ENCODE measurements around the gene PIK3R2.

The PIK3R2 gene

DNA sequence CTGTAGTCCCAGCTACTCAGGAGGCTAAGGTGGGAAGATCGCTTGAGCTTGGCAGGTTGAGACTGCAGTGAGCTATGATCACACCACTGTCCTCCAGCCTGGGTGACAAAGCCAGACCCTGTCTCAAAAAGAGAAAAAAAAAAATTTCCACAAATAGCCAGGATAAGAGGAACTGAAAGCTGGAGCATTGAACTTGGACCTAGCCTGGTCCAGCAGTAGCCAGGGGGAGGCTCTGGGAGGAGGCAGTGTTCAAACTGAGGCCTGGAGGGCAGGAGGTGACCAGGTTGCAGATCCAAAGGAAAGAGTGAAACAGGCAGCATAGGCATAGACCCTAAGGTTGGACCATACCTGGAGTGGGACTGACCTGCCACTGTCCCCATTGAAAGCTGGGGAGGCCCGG lies 26.9 kb upstream of the PIK3R2 start:
- no peak for DNase-seq

DNA sequence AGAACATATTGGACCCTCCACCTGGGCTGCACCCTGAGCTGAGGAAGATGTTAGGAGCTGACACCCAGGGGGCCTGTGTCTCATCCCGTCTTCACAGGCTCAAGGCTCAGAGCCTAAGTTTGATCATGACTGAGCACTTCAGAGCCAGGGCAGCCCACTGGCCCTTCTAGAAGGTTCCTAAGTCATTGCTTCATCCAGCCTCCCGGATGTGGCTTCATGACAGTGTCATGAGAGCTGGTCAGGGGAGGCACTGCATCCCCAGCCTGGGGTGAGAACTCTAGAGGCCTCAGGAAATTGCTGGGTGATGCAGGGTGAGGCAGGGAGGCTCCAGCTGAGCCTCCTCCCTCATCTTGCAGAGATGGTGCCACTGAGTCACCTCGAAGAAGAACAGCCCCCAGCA lies 24.9 kb upstream of the PIK3R2 start:
- no peak for DNase-seq

DNA sequence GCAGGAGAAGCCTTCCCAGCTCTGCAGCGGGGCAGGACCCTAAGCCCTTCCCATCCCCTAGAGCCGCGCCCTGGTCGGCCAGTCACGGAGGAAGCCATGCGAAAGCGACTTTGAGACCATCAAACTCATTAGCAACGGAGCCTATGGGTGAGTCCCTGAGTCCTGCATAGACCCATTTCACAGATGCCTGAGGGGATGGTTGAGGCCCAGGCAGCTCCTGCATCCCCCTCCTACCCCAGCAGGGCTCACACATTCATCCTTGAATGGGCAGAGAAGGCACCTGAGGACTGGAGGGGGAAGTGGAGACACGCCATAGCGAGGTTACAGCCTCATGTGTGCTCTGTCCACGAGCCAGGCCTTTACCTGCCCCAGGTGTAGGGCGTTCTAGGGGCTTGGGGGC lies 24.2 kb upstream of the PIK3R2 start:
- DNase-seq: no peak

DNA sequence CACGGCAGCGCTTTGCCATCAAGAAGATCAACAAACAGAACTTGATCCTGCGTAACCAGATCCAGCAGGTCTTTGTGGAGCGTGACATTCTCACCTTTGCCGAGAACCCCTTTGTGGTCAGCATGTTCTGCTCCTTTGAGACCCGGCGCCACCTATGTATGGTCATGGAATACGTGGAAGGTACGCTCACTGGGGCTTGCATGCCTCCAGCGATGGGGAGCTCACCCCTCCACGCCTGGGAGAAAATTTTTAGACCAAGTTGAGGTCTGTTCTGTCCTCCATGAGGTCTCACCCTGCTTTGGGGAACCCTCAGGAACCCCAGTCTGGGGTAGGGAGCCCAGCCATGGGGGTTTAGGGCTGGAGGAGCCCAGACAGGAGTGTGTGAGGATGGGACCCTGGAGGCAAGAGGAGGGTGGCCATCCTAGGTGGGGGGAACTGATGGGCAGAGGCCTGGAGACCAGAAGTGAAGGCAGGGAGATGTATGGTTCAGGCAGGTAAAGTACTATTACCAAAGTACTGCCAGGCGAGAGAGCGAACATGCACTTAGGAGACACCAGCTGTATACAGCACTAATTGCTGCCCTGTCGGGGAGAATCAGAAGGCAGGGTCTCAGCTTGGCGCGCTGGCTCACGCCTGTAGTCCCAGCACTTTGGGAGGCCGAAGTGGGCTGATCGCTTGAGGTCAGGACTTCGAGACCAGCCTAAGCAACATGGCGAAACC lies 22.3 kb upstream of the PIK3R2 start:
- no peak for DNase-seq

DNA sequence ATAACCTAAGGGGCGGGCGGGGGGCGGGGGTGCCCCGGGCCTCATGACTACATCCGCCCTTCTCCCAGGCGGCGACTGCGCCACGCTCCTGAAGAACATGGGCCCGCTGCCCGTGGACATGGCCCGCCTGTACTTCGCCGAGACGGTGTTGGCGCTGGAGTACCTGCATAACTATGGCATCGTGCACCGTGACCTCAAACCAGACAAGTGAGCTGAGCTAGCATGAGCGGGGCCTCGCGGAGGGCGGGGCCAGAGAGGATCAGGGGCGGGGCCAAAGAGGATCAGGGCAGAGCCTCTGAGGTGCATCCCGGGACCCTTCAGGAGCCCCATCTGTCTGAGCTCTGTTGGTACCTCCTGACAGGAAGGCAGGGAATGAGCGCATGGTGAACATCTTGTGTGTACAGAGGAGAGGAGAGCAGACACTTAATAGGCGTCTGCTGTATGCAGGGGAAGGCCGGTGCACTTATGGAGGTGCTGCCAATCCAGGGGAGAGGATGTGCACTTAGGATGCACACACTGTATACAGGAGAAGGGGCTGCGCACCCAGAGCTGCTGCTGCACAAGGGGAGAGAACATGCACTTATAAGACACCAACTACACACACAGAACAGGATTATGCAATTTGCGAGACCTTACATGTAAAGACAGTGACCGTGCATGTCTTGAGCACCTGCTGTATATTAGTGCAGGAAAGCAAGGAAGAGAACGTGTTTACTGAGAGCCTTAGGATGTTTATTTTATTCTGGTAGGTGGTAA lies 20.9 kb upstream of the PIK3R2 start:
- no peak for DNase-seq

DNA sequence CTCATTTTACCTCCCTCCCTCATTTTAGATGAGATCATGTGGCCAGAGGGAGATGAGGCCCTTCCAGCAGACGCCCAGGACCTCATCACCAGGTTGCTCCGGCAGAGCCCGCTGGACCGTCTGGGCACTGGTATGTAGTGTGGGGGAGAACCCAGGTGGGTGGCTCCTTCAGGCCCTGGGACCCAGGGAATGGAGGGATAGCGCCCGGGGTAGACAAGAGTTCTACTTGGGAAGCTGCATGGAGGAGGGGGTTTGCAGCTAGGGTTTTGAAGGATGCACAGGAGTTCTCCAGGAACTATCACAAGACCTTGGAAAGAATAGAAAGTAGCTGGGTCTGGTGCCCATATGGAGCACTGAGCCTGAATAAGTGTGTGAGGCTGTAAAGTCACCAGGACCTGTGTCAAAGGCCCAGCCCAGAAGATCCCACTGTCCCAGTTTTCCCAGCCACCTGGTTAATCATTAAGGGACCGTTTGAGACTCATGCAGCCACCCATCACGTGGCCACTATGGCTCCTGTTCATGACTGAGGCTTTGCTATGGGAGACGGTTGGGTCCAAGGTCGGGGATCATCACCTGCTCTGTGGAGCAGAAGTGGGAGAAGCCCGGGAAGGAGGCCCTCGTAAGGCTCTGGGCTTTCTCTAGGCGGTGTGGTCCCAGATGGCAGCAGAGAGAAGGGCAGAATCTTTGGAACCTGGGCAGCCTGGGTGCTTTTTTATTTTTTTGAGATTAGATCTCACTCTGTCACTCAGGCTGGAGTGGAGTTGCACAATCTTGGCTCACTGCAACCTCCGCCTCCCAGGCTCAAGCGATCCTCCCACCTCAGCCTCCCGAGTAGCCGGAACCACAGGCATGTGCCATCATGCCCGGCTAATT lies 17.0 kb upstream of the PIK3R2 start:
- DNase-seq: no peak

DNA sequence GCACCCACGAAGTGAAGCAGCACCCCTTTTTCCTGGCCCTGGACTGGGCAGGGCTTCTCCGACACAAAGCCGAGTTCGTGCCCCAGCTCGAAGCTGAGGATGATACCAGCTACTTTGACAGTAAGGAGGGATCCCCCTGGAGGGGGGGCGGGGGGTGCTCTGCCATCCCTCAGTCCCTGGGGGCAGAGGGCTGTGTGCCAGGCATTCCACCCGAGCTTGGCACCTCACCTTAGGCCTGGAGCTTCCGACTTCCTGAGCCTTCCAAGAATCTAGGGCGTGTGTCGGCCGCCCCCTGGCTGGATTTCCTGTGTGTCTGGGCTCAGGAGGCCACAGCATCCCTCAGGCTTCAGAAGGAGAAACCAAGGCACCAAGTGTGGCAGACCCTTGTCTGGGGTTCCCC lies 15.7 kb upstream of the PIK3R2 start:
- no peak for DNase-seq

DNA sequence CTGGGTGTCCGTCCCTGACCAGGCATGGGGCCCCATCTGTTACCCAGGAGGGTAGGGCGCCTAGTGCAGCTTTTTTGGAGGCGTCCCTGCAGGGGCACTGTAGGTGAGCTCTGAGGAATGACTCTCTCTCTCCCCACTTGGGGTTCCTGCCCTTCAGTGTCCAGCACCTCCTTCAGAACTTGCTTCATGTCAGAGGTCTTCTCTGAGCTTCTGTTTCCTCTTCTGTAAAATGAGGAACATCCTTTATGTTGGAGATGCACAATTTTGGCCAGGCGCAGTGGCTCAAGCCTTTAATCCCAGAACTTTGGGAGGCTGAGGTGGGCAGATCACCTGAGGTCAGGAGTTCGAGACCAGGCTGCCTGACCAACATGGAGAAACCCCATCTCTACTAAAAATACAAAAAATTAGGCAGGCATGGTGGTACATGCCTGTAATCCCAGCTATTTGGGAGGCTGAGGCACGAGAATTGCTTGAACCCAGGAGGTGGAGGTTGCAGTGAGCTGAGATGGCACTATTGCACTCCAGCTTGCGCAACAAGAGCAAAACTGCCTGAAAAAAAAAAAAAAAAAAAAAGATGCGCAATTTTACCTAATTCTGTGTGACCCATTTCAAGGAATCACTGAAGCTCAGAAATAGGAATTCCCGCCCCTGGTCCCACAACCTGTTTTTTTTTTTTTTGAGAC lies 15.2 kb upstream of the PIK3R2 start:
- DNase-seq: no peak

DNA sequence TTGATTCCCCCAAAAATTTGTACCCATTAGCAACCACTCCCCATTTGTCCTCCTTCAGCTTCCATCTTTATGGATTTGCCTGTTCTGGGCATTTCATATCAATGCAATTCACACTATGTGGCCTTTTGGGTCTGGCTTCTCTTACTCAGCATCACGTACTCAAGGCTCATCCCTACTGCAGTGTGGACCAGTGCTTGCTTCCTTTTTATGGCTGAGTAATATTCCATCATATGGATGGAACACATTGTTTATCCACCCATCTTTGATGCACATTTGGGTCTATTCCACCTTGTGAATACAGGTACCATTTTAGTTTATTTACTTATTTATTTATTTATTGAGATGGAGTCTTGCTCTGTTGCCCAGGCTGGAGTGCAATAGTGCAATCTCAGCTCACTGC lies 12.5 kb upstream of the PIK3R2 start:
- no peak for DNase-seq

DNA sequence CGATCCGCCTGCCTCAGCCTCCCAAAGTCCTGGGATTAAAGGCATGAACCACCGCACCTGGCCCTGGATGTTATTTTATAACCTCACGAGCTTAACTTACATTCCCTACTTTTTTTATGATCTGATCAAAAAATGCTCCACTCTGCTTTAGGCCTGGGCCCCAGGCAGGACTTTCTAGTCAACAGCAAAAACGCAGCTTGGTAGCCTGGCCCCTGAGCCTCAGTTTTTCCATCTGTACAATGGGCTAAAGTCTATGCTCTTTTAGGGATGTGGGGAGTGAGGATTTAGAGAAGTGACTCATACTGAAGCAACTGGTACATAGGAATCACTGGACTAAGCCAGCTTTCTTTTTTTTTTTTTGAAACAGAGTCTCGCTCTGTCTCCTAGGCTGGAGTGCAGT lies 11.9 kb upstream of the PIK3R2 start:
- no peak for DNase-seq

DNA sequence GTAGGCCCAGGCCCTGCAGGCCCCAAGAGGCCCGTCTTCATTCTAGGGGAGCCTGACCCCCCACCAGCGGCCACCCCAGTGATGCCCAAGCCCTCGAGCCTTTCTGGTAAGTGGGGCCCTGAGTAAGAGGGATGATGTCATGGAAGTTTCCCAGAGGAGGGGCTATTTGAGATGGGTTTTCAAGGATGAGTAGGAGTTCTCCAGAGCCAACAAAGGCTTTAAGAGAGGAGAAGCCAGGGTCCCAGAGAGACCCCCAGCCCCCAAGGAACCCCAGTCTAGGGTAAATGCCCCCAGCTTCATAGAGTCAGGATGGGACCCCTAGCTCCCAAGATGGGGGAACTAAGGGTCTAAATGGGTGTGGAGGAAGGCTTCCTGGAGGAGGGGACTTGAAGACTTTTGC lies 9.1 kb upstream of the PIK3R2 start:
- DNase-seq: no peak

DNA sequence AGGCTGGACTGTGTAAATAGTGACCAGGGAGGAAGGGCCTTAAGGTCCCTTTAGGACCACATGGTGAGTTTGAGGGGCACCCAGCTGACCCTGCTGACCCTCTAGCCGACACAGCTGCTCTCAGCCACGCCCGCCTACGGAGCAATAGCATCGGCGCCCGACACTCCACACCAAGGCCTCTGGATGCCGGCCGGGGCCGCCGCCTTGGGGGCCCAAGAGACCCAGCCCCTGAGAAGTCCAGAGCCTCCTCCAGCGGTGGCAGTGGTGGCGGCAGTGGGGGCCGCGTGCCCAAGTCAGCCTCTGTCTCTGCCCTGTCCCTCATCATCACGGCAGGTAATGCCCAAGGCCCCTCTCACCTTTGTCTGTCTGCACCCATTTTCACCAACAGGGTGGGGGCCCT lies 8.6 kb upstream of the PIK3R2 start:
- no peak for DNase-seq

DNA sequence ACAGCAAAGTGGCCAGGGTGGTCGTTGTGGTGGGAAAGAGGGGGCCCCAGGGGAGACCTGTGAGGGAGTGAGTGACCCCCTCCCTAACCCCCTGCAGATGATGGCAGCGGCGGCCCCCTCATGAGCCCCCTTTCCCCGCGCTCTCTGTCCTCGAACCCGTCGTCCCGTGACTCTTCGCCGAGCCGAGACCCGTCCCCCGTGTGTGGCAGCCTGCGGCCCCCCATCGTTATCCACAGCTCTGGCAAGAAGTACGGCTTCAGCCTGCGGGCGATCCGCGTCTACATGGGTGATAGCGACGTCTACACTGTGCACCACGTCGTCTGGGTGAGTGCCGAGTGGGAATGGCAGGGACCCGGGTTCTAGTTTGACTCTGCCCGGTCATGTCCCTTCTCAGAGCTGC lies 8.1 kb upstream of the PIK3R2 start:
- no peak for DNase-seq

DNA sequence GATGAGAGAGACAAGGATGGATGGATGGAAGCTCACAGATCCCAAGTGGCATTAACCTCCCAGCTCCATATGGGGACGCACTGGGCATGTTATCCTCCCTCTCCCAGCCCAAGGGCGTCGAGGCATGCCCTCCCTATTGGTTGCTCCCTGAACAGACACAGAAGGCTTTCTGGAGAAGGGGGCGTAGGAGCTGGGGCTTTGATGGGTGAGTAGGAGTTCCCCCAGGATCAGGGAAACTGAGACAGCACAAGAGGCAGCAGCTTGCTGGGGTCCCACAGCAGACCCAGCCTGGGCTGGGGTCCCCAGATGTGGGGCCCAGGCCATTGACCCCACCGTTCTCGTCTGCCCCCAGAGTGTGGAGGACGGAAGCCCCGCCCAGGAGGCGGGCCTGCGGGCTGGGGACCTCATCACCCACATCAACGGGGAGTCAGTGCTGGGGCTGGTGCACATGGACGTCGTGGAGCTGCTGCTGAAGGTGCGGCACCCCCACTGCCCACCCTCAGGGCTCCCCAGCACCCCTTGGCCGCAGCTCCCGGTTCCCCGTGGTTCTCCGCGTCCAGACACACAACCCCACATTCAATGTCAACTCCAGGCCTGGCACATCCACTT lies 7.5 kb upstream of the PIK3R2 start:
- no peak for DNase-seq

DNA sequence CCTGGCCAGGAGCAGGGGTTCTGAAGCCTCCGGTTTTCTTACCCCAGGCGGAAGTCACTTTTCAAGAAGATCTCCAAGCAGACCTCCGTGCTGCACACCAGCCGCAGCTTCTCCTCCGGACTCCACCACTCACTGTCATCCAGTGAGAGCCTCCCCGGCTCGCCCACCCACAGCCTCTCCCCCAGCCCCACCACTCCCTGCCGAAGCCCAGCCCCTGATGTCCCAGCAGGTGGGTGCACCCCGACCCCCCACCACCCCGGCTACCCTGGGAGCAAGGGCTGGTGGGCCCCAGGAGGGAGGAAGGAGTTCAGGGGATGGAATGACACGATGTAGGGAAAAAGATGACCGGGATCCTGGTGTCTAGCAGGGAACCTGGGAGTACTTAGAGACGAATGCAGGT lies 5.6 kb upstream of the PIK3R2 start:
- no peak for DNase-seq

DNA sequence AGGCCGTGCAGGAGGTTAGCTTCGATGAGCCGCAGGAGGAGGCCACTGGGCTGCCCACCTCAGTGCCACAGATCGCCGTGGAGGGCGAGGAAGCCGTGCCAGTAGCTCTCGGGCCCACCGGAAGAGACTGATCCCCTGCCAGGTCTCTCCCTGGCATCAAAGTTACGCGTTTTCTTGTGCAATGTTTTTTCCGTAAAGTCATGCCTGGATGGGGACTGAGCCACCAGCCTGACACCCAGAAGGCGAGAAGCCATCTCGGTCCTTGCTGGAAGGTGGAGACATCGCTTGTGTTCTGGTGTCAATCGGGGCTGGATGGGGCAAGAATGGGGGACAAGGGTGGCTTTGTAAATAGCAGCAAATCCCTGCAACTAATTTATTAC lies 3.4 kb upstream of the PIK3R2 start:
- DNase-seq: no peak

DNA sequence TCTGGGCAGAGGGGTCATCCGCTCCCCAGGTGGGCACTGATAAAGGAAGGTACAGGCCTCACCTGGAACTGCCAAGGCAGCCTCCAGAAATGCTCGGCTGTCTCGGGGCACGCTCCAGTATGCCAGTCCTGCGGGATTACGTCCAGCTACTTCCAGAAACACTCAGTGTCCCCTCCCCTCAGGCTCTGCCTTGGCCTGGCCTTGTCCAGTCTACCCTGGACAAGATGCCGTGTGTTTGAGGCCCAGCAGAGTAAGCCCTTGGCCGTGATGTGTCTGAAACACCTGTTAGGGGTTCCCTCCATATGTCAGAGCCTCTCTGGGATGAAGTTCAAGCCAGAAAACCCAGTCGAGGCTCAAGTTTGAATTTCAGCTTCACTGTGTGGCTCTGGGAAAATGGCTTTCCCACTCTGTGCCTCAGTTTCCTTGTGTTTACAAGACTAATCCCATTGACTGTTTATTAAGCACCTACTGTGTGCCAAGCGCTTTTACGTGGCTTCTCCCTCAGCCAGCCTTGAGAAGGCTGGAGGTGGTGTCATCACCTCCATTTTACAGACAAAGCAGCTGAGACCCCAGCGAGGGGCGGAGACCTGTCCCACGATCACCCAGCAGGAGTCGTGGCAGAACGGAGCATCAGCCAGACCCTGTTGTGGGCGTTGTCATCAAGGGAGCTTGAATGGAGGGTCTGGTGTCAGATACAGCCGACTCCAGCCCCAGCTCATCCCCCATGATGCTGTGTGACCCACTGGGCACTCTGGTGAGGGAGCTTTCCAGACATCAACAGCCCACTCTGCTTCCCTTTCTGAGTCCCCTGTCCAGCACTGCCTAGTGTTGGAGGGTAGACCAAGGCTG lies 2.0 kb upstream of the PIK3R2 start:
- no peak for DNase-seq

DNA sequence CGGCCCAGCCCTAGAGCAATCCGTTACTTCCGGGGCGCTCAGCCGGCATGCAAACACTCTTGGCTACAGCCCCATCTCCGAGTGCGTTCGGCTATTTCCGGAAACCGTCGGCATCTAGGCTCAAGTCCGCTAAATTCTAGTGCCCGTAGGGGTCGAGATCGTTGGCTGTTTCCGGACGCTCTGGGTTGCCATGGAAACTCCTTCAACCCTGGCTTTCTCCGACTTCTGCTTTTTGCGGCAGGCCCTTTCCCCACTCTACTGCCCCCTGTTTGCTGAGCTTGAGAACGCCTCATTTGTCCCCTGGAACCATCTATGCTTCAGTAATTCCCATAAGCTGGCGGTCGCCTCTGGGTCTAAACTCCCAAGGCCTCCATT lies 534 bp upstream of the PIK3R2 start:
- DNase-seq: peak; percentile 93

DNA sequence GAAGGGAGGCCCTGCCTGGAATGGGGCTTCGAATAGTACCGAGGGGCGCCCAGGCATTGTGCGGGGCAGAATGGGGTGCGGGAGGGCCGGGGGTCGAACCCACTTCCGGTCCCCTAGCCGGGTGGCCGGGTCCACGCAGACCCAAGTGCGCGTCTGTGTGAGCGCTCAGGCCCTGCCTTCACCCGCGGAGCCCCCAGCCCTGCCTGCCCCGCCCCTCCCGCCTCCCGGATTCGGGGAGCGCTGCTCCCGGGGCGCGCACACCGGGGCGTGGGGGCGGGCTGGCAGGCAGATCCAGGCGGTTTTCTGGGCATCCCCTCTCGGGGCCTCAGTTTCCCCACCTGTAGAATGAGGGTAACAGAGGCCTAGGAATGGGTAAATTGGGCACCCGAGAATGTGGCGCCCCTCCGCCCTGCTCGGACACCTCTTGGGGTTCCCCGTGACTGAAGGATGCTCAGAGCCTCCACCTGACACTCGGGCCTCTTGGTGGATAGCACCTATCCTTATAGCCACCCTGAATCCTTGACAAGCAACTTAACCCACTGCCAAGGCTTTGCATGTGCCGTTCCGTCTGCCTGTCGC lies 682 bp downstream of the PIK3R2 start:
- no peak for DNase-seq

DNA sequence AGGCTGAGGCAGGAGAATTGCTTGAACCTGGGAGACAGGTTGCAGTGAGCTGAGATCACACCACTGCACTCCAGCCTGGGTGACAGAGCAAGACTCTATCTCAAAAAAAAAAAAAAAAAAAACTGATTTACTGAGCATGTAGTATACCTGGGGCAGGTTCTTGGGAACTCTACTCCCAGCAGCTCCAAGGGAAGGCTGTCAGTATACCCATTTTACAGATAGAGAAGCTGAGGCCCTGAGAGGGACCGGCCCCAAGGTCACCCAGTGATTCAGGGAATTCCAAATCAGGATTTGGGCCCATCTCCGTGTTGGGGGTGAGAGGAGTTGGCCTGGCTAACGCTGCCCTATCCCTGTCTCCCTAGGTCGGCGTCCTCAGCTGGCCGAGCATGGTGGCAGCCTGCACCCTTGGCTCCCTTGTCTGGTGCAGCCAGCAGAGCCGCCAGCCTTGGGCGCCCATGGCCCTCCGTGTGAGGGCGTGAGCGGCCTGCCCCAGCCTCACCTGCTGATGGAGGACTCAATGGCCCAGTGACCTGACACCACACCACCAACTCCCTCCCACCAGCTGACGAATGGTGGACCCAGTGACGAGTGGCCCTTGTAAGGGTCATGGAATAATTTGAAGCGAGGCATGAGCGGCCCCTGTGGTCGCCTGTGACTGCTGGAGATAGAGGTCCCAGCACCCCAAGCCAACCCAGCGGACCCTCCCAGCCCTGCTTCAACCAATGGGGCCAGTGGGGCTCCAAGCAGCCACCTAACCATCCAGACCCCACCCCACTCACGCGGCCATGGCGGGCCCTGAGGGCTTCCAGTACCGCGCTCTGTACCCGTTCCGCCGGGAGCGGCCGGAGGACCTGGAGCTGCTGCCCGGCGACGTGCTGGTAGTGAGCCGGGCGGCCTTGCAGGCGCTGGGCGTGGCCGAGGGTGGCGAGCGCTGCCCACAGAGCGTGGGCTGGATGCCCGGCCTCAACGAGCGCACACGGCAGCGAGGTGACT lies 2.4 kb downstream of the PIK3R2 start:
- no peak for DNase-seq
